Measurements from ENCODE around the gene BICDL1.

Gene BICDL1

DNA sequence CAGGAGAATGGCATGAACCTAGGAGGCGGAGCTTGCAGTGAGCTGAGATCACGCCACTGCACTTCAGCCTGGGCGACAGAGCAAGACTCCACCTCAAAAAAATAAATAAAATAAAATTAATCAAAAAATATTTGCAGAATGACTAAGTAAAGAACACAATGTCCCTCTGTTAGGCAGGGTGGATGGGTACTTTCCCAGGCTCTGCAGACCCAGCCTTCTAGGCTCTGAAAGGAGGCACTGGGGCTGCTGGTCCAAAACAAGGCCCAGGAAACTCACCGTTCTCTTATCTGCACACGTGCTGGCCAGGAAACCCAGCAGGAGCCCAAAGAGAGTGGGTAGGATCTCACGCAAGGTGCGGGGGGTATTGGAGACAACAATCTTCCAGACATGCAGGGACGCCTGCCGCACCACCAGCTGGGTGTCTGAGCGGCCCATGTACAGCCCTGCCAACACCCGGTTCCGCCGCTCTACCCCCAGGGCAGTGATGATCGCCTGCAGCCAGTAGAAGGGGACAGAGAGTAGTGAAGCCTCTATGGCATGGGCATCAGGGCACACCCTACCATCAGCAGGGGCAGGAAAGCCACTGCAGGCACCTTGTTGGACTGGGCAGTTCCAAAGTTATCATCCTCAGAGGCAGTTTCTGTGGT, 153.3 kb downstream of the BICDL1 start:
- DNase-seq (no peak), ATAC-seq (replicated peaks) (no peak)
- Mint-ChIP-seq H3K27ac (no peak overlapping the region), H3K27me3 (no peaks in the 10 kb centered on the region), H3K9me3 (no peaks in the 10 kb centered on the region), H3K4me1 (ENCODE audit: low read depth in 2 of 2) (no peaks in the 10 kb centered on the region), H3K4me3 (no peak overlapping the region), H3K36me3 (ENCODE audit: insufficient read depth) (peaks cover 86% of the 10 kb centered on the region)
